Fibroblast of lung (primary cell): ENCODE measurements around the gene IL15RA.

Experiments
- EZH2 ChIP-seq: IDR thresholded peaks from 2 replicates; pipeline ENCODE4 v1.5.1; 2012; ENCODE audit warnings: low read length, control low read depth, mild to moderate bottlenecking; ENCODE audit errors: missing control alignments
- TF ChIP-seq, protein P1 (sequence below), 2 donors: IDR thresholded peaks in 1 of 2; conservative IDR thresholded peaks in 1 of 2; 1 replicate in 1 of 2; 2 replicates in 1 of 2; pipeline ENCODE4 v1.5.1; 2011 to 2012; ENCODE audit warnings: low read length in 2 of 2, control low read depth in 1 of 2, inconsistent platforms in 1 of 2, low read depth in 1 of 2, mild to moderate bottlenecking in 1 of 2

DNA sequence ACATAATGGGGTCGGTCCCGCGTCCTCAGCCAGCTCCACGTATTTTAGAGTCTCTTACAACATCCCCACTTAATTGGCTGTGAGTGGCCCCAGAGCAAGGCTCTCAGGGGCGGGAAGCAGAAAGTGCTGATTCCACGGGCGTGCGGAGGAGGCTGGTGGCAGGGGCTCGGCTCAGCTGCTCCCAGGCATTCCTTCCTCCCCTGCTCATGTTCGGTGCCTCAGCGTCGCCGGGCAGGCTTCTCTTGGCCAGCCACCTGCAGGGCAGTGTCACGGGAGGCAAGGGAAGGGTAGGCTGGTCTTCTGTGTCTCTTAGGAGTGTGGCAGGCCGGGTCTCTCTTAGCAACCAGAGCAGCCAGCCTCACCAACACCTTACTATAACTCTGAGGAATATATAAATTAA is 33.8 kb downstream of the IL15RA start:
- TF ChIP-seq, protein P1, sequence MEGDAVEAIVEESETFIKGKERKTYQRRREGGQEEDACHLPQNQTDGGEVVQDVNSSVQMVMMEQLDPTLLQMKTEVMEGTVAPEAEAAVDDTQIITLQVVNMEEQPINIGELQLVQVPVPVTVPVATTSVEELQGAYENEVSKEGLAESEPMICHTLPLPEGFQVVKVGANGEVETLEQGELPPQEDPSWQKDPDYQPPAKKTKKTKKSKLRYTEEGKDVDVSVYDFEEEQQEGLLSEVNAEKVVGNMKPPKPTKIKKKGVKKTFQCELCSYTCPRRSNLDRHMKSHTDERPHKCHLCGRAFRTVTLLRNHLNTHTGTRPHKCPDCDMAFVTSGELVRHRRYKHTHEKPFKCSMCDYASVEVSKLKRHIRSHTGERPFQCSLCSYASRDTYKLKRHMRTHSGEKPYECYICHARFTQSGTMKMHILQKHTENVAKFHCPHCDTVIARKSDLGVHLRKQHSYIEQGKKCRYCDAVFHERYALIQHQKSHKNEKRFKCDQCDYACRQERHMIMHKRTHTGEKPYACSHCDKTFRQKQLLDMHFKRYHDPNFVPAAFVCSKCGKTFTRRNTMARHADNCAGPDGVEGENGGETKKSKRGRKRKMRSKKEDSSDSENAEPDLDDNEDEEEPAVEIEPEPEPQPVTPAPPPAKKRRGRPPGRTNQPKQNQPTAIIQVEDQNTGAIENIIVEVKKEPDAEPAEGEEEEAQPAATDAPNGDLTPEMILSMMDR (conservative IDR thresholded peaks at IDR 0.05 in 1 of 2, IDR thresholded peaks at IDR 0.05 in 1 of 2; ENCODE audit: low read depth in 1 of 2, low read length in 2 of 2) = no peak
- TF ChIP-seq EZH2 = no peak
